22Rv1 (cell line): Measurements from ENCODE around the gene BIRC7.

ENCODE experiments used
- H3K27ac ChIP-seq: fragments of 450-650 bp; 2 replicates; pipeline ENCODE4 v1.5.1; 2017
- ZFX ChIP-seq: fragments of 450-650 bp; IDR thresholded peaks from 2 replicates; pipeline ENCODE4 v1.6.1; 2017; ENCODE audit warnings: antibody characterized with exemption, borderline replicate concordance
- TF ChIP-seq, protein P1 (sequence below): fragments of 450-650 bp; IDR thresholded peaks from 2 replicates; pipeline ENCODE4 v1.5.1; 2017; ENCODE audit warnings: mild to moderate bottlenecking

The BIRC7 gene

DNA sequence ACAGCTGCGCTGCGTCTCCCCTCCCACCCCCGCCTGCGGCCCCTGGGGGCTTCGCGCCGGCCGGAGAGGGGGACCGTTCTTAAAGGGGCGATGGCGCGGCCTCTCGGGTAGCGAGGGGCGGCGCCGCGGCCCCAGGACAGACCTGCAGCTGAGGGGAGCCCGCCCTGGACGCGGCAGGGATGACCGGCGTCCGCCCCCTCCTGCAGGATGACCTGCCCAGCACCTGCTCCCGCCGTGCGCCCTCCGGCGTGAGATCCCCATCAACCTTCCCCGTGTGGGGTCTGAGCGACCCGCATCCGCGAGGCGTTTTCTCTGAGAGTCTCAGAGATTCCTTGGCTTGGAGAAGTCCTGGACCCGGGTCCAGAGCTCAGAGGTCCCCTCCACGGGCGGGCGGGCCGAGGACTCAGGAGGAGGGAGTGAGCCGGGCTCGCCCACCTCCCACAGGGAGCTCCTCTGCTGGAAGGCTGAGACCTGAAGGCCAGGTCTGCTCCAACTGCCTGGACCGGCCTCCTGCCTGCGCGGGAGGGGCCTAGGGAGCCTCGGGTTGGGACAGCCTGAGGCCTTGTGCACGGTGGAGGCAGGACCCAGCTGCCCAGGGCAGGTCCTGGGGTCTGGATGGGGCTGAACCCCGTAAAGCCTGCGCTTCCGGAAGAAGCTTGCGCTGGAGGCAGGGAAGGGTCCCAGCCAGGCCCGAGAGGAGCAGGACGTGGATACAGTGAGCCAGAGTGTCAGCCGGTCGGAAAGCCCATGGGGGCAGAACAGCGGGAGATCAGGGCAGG, 19.1 kb downstream of the BIRC7 start:
- no peak overlapping the region for H3K27ac ChIP-seq
- no peak for TF ChIP-seq ZFX
- TF ChIP-seq, protein P1, sequence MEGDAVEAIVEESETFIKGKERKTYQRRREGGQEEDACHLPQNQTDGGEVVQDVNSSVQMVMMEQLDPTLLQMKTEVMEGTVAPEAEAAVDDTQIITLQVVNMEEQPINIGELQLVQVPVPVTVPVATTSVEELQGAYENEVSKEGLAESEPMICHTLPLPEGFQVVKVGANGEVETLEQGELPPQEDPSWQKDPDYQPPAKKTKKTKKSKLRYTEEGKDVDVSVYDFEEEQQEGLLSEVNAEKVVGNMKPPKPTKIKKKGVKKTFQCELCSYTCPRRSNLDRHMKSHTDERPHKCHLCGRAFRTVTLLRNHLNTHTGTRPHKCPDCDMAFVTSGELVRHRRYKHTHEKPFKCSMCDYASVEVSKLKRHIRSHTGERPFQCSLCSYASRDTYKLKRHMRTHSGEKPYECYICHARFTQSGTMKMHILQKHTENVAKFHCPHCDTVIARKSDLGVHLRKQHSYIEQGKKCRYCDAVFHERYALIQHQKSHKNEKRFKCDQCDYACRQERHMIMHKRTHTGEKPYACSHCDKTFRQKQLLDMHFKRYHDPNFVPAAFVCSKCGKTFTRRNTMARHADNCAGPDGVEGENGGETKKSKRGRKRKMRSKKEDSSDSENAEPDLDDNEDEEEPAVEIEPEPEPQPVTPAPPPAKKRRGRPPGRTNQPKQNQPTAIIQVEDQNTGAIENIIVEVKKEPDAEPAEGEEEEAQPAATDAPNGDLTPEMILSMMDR: peak; percentile 15; the same call in 1 of the 2 replicates

DNA sequence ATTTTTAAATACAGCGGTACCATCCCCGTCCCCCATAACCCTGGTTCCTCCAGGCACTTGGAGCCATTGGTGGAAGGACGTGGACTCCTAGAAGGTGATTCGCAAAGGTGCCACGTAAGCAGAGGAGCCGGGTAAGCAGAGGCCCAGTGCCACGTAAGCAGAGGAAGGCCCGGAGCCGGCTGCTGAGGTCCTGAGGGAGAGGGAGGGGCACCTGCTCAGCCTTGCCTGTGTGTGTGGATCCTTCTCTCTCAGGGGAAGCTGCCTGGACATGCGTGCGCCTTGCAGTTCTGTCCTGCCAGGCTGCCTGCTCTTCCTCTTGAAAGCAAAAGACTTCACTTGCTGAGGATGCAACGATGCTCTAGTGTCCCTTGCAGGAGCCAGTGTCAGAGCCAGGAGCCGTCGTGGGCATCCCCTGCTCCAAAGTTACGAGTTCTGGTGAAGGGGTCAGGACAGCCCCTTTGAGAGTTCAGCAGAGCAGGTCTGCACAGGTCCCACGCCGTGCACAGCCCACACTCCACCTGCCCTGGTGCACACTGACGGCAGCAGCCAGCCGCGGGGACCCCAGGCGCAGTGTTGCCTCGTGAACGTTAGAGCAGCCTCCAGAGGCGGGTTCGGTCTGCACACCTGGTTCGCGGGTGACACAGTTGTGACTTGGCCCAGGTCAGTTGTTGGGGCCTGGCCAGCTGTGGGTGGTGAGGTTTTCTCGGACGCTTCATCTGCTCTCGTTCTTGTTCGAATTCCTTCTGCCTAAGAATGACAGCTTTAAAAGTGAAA, 20.4 kb downstream of the BIRC7 start:
- H3K27ac ChIP-seq: no peak overlapping the region
- TF ChIP-seq ZFX: no peak

GRCh38 chr20:63256954-63257353, 21.2 kb downstream of the BIRC7 start:
- TF ChIP-seq, protein P1: no peak
- no peak for TF ChIP-seq ZFX
- no peak overlapping the region for H3K27ac ChIP-seq

DNA sequence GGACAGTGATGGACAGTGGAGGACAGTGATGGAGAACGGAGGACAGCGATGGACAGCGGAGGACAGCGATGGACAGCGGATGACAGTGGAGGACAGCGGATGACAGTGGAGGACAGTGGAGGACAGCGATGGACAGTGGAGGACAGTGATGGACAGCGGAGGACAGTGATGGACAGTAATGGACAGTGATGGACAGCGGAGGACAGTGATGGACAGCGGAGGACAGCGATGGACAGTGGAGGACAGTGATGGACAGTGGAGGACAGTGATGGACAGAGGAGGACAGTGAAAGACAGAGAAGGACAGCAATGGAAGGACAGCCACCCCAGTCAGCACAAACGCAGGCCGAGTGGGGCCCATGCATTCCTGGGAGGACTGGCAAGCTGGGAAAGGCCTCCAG, 21.9 kb downstream of the BIRC7 start:
- TF ChIP-seq, protein P1: no peak
- no peak for TF ChIP-seq ZFX
- H3K27ac ChIP-seq: no peak overlapping the region

GRCh38 chr20:63258781-63259180, 23.1 kb downstream of the BIRC7 start:
- TF ChIP-seq ZFX: no peak
- TF ChIP-seq, protein P1: no peak
- no peak overlapping the region for H3K27ac ChIP-seq

- H3K27ac ChIP-seq: no peak overlapping the region
- TF ChIP-seq, protein P1: no peak
These were observed 24.2 kb downstream of the BIRC7 start for GRCh38 chr20:63259734-63260460.

DNA sequence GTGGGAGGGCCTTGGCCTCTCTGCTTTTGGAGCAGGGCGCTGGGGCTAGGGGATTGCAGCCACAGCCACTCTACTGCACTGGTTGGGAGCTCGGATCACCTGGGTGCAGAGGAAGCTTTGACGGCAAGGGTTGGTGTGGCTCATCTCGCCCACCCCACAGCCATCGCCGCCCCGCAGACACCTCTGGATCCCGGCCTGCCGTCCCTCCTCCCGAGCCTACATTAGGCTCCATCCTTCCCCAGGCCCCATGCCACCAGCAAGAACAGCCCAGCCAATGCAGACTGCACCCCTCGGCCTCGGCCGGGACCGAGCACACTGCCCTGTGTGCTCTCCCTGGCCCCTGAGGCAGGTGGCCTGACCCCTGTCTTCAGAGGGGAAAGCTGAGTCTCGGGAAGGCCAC, 24.8 kb downstream of the BIRC7 start:
- no peak for TF ChIP-seq ZFX
- TF ChIP-seq, protein P1: no peak
- H3K27ac ChIP-seq: no peak overlapping the region
